Endothelial cell of umbilical vein (primary cell): ENCODE data around the gene RPS6KA4. TPM values are rescaled to one million over a fixed set of nuclear protein-coding genes. Genes with fewer than 3 reads are reported as not detected.

ENCODE experiments used
- BruUV-seq: library from RNA; stranded (reverse); fragments of 400-500 nt; replicated peaks from 2 replicates; lab custom pipeline; 2021; lab: Mats Ljungman, UMichigan
- CTCF ChIA-PET: fragments of 300-600, 350-600 bp; sonication (Branson Sonifier 250); formaldehyde crosslinking; loops from one replicate; lab custom pipeline; 2021; ENCODE audit warnings: antibody characterized with exemption, inconsistent platforms; lab: Charles Lee
- POLR2A ChIA-PET: fragments of 300-600, 350-600 bp; sonication (Branson Sonifier 250); formaldehyde crosslinking; loops from one replicate; lab custom pipeline; 2021; ENCODE audit warnings: antibody characterized with exemption, inconsistent platforms; lab: Charles Lee
- DNase-seq: peaks from one replicate; pipeline ENCODE4 v3.0.0-alpha.2; 2011; ENCODE audit warnings: low read depth, low spot score
- FAIRE-seq: peaks from 2 replicates; lab custom pipeline; 2011; peaks lifted over from hg19 to GRCh38; lab: Jason Lieb, UNC
- H2AFZ ChIP-seq: 2 replicates; pipeline ENCODE4 v1.6.0; 2012; ENCODE audit warnings: low read depth, low read length, control low read depth, inconsistent platforms
- H3K27ac ChIP-seq: 2 replicates; pipeline ENCODE4 v1.5.1; 2011; ENCODE audit warnings: low read depth, mild to moderate bottlenecking, control low read depth, low read length, moderate library complexity; ENCODE audit not compliant: insufficient read depth
- H3K27me3 ChIP-seq, 2 experiments: 2 replicates each; pipeline versions ENCODE4 v1.6.0 to v1.6.1; 2011; ENCODE audit warnings: low read length in 2 of 2, mixed read lengths in 1 of 2; ENCODE audit not compliant: control insufficient read depth in 2 of 2, insufficient read depth in 2 of 2
- H3K36me3 ChIP-seq, 2 experiments: 2 replicates in 1 of 2; 3 replicates in 1 of 2; pipeline ENCODE4 v1.5.1; 2011; ENCODE audit warnings: low read length in 2 of 2, mild to moderate bottlenecking in 1 of 2, moderate library complexity in 1 of 2; ENCODE audit not compliant: control insufficient read depth in 2 of 2, insufficient read depth in 2 of 2; ENCODE audit errors: extremely low read depth in 1 of 2
- H3K4me1 ChIP-seq: 3 replicates; pipeline ENCODE4 v1.5.1; 2011; ENCODE audit warnings: mild to moderate bottlenecking, low read length; ENCODE audit not compliant: control insufficient read depth, insufficient read depth; ENCODE audit errors: extremely low read depth
- H3K4me2 ChIP-seq: 2 replicates; pipeline ENCODE4 v1.6.1; 2011; ENCODE audit warnings: low read length, control low read depth, mixed read lengths; ENCODE audit not compliant: insufficient read depth
- H3K4me3 ChIP-seq, 3 experiments: fragments of 200-600 bp in 1 of 3; sonication (generic), shearing (Covaris generic) in 1 of 3; replicated peaks in 1 of 3; 2 replicates each; pipeline ENCODE4 v1.5.1; 2011 to 2016; ENCODE audit warnings: control low read depth in 3 of 3, low read length in 3 of 3, mild to moderate bottlenecking in 2 of 3, inconsistent platforms in 1 of 3, low read depth in 1 of 3, moderate library complexity in 1 of 3; ENCODE audit not compliant: insufficient read depth in 1 of 3
- H3K79me2 ChIP-seq: 2 replicates; pipeline ENCODE4 v1.6.0; 2012; ENCODE audit warnings: low read length, inconsistent platforms; ENCODE audit not compliant: control insufficient read depth, insufficient read depth
- H3K9ac ChIP-seq: replicated peaks from 2 replicates; pipeline ENCODE3; 2011; ENCODE audit warnings: low read length, control low read depth; ENCODE audit not compliant: insufficient read depth; ENCODE audit errors: extremely low read depth
- H3K9me1 ChIP-seq: replicated peaks from 3 replicates; pipeline ENCODE4 v1.6.0; 2011; ENCODE audit warnings: mild to moderate bottlenecking, low read length; ENCODE audit not compliant: control insufficient read depth, insufficient read depth; ENCODE audit errors: extremely low read depth
- H3K9me3 ChIP-seq: replicated peaks from 2 replicates; pipeline ENCODE4 v1.5.1; 2012; ENCODE audit warnings: low read length, inconsistent platforms; ENCODE audit not compliant: control insufficient read depth, insufficient read depth
- H4K20me1 ChIP-seq: replicated peaks from 2 replicates; pipeline ENCODE3; 2011; ENCODE audit warnings: mild to moderate bottlenecking, low read length; ENCODE audit not compliant: control insufficient read depth, insufficient read depth; ENCODE audit errors: extremely low read depth
- CTCF ChIP-seq, 2 donors: IDR thresholded peaks; 1 replicate in 1 of 2; 2 replicates in 1 of 2; pipeline ENCODE4 v1.5.1; 2011; ENCODE audit warnings: low read length in 2 of 2, mild to moderate bottlenecking in 2 of 2, moderate library complexity in 2 of 2, control low read depth in 1 of 2, inconsistent platforms in 1 of 2, low read depth in 1 of 2; ENCODE audit not compliant: insufficient read depth in 1 of 2; ENCODE audit errors: extremely low read depth in 1 of 2
- EZH2 ChIP-seq: IDR thresholded peaks from 2 replicates; pipeline ENCODE4 v1.6.1; 2012; ENCODE audit warnings: borderline replicate concordance, low read depth, mild to moderate bottlenecking, moderate library complexity, low read length, inconsistent platforms; ENCODE audit not compliant: severe bottlenecking
- FOS ChIP-seq: IDR thresholded peaks from 2 replicates; pipeline ENCODE4 v1.6.1; 2011; ENCODE audit warnings: mild to moderate bottlenecking, low read length, moderate library complexity, borderline replicate concordance; ENCODE audit not compliant: insufficient read depth
- GATA2 ChIP-seq: IDR thresholded peaks from 2 replicates; pipeline ENCODE4 v1.7.0; 2011; ENCODE audit warnings: low read depth, mild to moderate bottlenecking, moderate library complexity, mixed read lengths, low read length; ENCODE audit not compliant: insufficient read length, insufficient read depth
- JUN ChIP-seq: IDR thresholded peaks from 2 replicates; pipeline ENCODE4 v1.6.1; 2011; ENCODE audit warnings: borderline replicate concordance, low read depth; ENCODE audit not compliant: insufficient read length, insufficient read depth
- MAX ChIP-seq: IDR thresholded peaks from 2 replicates; pipeline ENCODE4 v1.6.1; 2011; ENCODE audit not compliant: insufficient read depth, insufficient read length
- MYC ChIP-seq: IDR thresholded peaks from one replicate; pipeline ENCODE4 v1.6.1; 2011; ENCODE audit warnings: mild to moderate bottlenecking, low read depth, low read length
- POLR2A ChIP-seq: IDR thresholded peaks from 2 replicates; pipeline ENCODE4 v1.6.1; 2012; ENCODE audit warnings: low read depth, mild to moderate bottlenecking, control low read depth, low read length
- POLR2AphosphoS5 ChIP-seq: IDR thresholded peaks from 2 replicates; pipeline ENCODE4 v1.6.1; 2012; ENCODE audit warnings: low read depth, mild to moderate bottlenecking, control low read depth, low read length, moderate library complexity; ENCODE audit not compliant: insufficient read depth
- dilution Hi-C: fragments of 300-500 bp; cut with MboI; formaldehyde crosslinking; loops from one replicate; pipeline ENCODE4 v1.15.0; 2019; ENCODE audit warnings: low sequenced_read_pairs; ENCODE audit not compliant: extremely low pct_ligation_motif_present
- intact Hi-C: fragments of 100-400 bp; cut with micrococcal nuclease; formaldehyde crosslinking; loops from one replicate; pipeline ENCODE4 v1.10.0; 2022
- polyA plus RNA-seq, 4 experiments: library from polyadenylated mRNA; depleted of rRNA in 3 of 4; stranded (reverse) in 3 of 4; unstranded in 1 of 4; fragments of >200 nt; gene quantifications; 2 replicates each; pipeline versions ENCODE4 v1.2.1 to v1.2.3, GENCODE V29; 2011 to 2012; ENCODE audit warnings: missing spikeins in 1 of 4
- total RNA-seq: library from RNA; stranded (reverse); gene quantifications from 2 replicates; pipeline ENCODE4 v1.2.3, GENCODE V29; 2021

Gene RPS6KA4
- total and polyA plus RNA-seq, 2 donors (not counting 3 experiments of a cell fraction or from before 2014, with no cell fraction given) = 26.5 to 44.1 TPM

- H3K36me3 ChIP-seq = peaks cover 2 to 7% of the 10 kb centered on the region in 2 experiments
- intact Hi-C loops = no loop called here
- TF ChIP-seq POLR2AphosphoS5 (no peak), MAX (no peak), FOS (no peak), GATA2 (no peak), JUN (no peak), POLR2A (no peak), CTCF (IDR thresholded peaks at IDR 0.05; ENCODE audit: extremely low read depth in 1 of 2, insufficient read depth in 1 of 2, low read depth in 1 of 2, low read length in 2 of 2) (no peak), MYC (no peak), EZH2 (no peak)
- no peak overlapping the region for H3K4me3 ChIP-seq
- no peak overlapping the region for H2AFZ ChIP-seq
- BruUV-seq = no TSS peak
- H4K20me1 ChIP-seq = no peaks in the 10 kb centered on the region
- ChIA-PET CTCF (interaction anchor here (1.2 to 1.6 kb wide), 2 partner anchors 19 to 42 kb away, joined by 3 to 10 read pairs; no protein-coding TSS in a partner anchor), POLR2A (no interaction called here)
- DNase-seq = no peak
- FAIRE-seq = no peak
- peaks cover 4% of the 10 kb centered on the region for H3K4me1 ChIP-seq
- dilution Hi-C loops = no loop called here
- H3K9me1 ChIP-seq = no peaks in the 10 kb centered on the region
- no peaks in the 10 kb centered on the region for H3K27me3 ChIP-seq
- no peaks in the 10 kb centered on the region for H3K9me3 ChIP-seq
- H3K79me2 ChIP-seq = peaks cover 2% of the 10 kb centered on the region
- H3K27ac ChIP-seq = no peak overlapping the region
- H3K9ac ChIP-seq = no peak overlapping the region
- no peak overlapping the region for H3K4me2 ChIP-seq
Measured at GRCh38 chr11:64312947-64313346, 46.0 kb upstream of the RPS6KA4 start.
